Neural progenitor cell (in vitro differentiated cells): ENCODE measurements around the gene PTTG2. TPM values are rescaled to one million over a fixed set of nuclear protein-coding genes. Genes with fewer than 3 reads are reported as not detected.
"Not testable (repeated sequence)": the region's sequence is repeated elsewhere in the genome, so short reads cannot be mapped to it uniquely, and the experiment has no call there.

Source experiments
- DNase-seq: peaks from one replicate; pipeline ENCODE4 v3.0.0-alpha.2; 2016; ENCODE audit warnings: low spot score
- H2AFZ ChIP-seq: fragments of 200-600 bp; sonication (generic); replicated peaks from 2 replicates; pipeline ENCODE4 v1.6.1; 2016; ENCODE audit warnings: antibody characterized with exemption
- H3F3A ChIP-seq: fragments of 200-600 bp; sonication (generic); 2 replicates; pipeline ENCODE4 v1.6.1; 2016; ENCODE audit warnings: antibody characterized with exemption, low read depth
- H3K27ac ChIP-seq: fragments of 200-600 bp; sonication (generic); 2 replicates; pipeline ENCODE4 v1.5.1; 2016; ENCODE audit warnings: mild to moderate bottlenecking
- H3K27me3 ChIP-seq: fragments of 200-600 bp; sonication (generic); 2 replicates; pipeline ENCODE4 v1.6.1; 2016; ENCODE audit warnings: mild to moderate bottlenecking, moderate library complexity
- H3K36me3 ChIP-seq: fragments of 200-600 bp; sonication (generic); 2 replicates; pipeline ENCODE4 v1.5.1; 2016
- H3K4me1 ChIP-seq: fragments of 200-600 bp; sonication (generic); 2 replicates; pipeline ENCODE4 v1.6.1; 2016; ENCODE audit warnings: mixed run types
- H3K4me2 ChIP-seq: fragments of 200-600 bp; sonication (generic); 2 replicates; pipeline ENCODE4 v1.6.1; 2016
- H3K4me3 ChIP-seq: fragments of 200-600 bp; sonication (generic); 2 replicates; pipeline ENCODE4 v1.5.1; 2016
- H3K79me2 ChIP-seq: fragments of 200-600 bp; sonication (generic); 2 replicates; pipeline ENCODE4 v1.6.1; 2016; ENCODE audit warnings: low read depth
- H3K9ac ChIP-seq: fragments of 200-600 bp; sonication (generic); 2 replicates; pipeline ENCODE4 v1.6.1; 2016
- H3K9me3 ChIP-seq: fragments of 200-600 bp; sonication (generic); 2 replicates; pipeline ENCODE4 v1.5.1; 2016; ENCODE audit warnings: low read depth
- H4K20me1 ChIP-seq: fragments of 200-600 bp; sonication (generic); 2 replicates; pipeline ENCODE4 v1.6.1; 2016; ENCODE audit warnings: low read depth
- H3K27ac Mint-ChIP-seq: 3 replicates; pipeline ENCODE4 v1.8.0; 2021; ENCODE audit warnings: mixed read lengths
- H3K27me3 Mint-ChIP-seq: 2 replicates; pipeline ENCODE4 v1.8.0; 2022; ENCODE audit warnings: low read depth, mild to moderate bottlenecking, inconsistent platforms, moderate library complexity, mixed read lengths; ENCODE audit not compliant: insufficient read depth
- H3K36me3 Mint-ChIP-seq: 3 replicates; pipeline ENCODE4 v1.8.0; 2021; ENCODE audit warnings: mixed read lengths
- H3K4me1 Mint-ChIP-seq: 3 replicates; pipeline ENCODE4 v1.8.0; 2021; ENCODE audit warnings: mixed read lengths
- H3K4me3 Mint-ChIP-seq: 3 replicates; pipeline ENCODE4 v1.8.0; 2021; ENCODE audit warnings: mild to moderate bottlenecking, moderate library complexity, mixed read lengths
- H3K9me3 Mint-ChIP-seq: 3 replicates; pipeline ENCODE4 v1.8.0; 2020; ENCODE audit warnings: mixed read lengths
- EZH2 ChIP-seq: fragments of 200-600 bp; sonication (generic); IDR thresholded peaks from 2 replicates; pipeline ENCODE4 v1.6.1; 2017; ENCODE audit warnings: antibody characterized with exemption, mild to moderate bottlenecking, moderate library complexity
- EZH2phosphoT487 ChIP-seq: fragments of 200-600 bp; sonication (generic); IDR thresholded peaks from 2 replicates; pipeline ENCODE4 v1.6.1; 2017; ENCODE audit warnings: antibody characterized with exemption
- total RNA-seq: library from RNA; depleted of rRNA; stranded (reverse); fragments of >200 nt; gene quantifications from 2 replicates; pipeline ENCODE4 v1.2.3, GENCODE V29; 2015; ENCODE audit warnings: low replicate concordance
- TF ChIP-seq, protein P1 (sequence below): fragments of 200-600 bp; sonication (generic); IDR thresholded peaks from 2 replicates; pipeline ENCODE4 v1.5.1; 2017; ENCODE audit warnings: antibody characterized with exemption, mild to moderate bottlenecking

Gene PTTG2
- total RNA-seq, 1 donor from 2014 or later: not detected

GRCh38 chr4:37968747-37969146 lies 8.5 kb downstream of the PTTG2 start:
- Mint-ChIP-seq H3K36me3 (no peaks in the 10 kb centered on the region), H3K27ac (no peak overlapping the region), H3K27me3 (no peaks in the 10 kb centered on the region), H3K4me1 (no peaks in the 10 kb centered on the region), H3K4me3 (no peak overlapping the region), H3K9me3 (peaks cover 7% of the 10 kb centered on the region)
- no peak overlapping the region for H3K4me2 ChIP-seq
- no peaks in the 10 kb centered on the region for H3K27me3 ChIP-seq
- H3F3A ChIP-seq: no peaks in the 10 kb centered on the region
- TF ChIP-seq, protein P1, sequence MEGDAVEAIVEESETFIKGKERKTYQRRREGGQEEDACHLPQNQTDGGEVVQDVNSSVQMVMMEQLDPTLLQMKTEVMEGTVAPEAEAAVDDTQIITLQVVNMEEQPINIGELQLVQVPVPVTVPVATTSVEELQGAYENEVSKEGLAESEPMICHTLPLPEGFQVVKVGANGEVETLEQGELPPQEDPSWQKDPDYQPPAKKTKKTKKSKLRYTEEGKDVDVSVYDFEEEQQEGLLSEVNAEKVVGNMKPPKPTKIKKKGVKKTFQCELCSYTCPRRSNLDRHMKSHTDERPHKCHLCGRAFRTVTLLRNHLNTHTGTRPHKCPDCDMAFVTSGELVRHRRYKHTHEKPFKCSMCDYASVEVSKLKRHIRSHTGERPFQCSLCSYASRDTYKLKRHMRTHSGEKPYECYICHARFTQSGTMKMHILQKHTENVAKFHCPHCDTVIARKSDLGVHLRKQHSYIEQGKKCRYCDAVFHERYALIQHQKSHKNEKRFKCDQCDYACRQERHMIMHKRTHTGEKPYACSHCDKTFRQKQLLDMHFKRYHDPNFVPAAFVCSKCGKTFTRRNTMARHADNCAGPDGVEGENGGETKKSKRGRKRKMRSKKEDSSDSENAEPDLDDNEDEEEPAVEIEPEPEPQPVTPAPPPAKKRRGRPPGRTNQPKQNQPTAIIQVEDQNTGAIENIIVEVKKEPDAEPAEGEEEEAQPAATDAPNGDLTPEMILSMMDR: no peak
- TF ChIP-seq EZH2phosphoT487 (no peak), EZH2 (no peak)
- H3K9ac ChIP-seq: no peak overlapping the region
- H3K4me1 ChIP-seq: no peaks in the 10 kb centered on the region
- no peaks in the 10 kb centered on the region for H3K79me2 ChIP-seq
- H3K36me3 ChIP-seq: no peaks in the 10 kb centered on the region
- no peak overlapping the region for H3K27ac ChIP-seq
- H3K9me3 ChIP-seq: no peaks in the 10 kb centered on the region
- DNase-seq: no peak
- no peaks in the 10 kb centered on the region for H4K20me1 ChIP-seq
- no peak overlapping the region for H3K4me3 ChIP-seq
- H2AFZ ChIP-seq: no peak overlapping the region

GRCh38 chr4:37970702-37971101 lies 10.5 kb downstream of the PTTG2 start:
- no peak for DNase-seq
- H3K27me3 ChIP-seq: no peaks in the 10 kb centered on the region
- Mint-ChIP-seq H3K4me1 (no peaks in the 10 kb centered on the region), H3K36me3 (no peaks in the 10 kb centered on the region), H3K4me3 (no peak overlapping the region), H3K9me3 (peaks cover 7% of the 10 kb centered on the region), H3K27ac (no peak overlapping the region), H3K27me3 (no peaks in the 10 kb centered on the region)
- no peaks in the 10 kb centered on the region for H3F3A ChIP-seq
- H4K20me1 ChIP-seq: no peaks in the 10 kb centered on the region
- TF ChIP-seq EZH2phosphoT487 (no peak), EZH2 (no peak)
- H3K27ac ChIP-seq: no peak overlapping the region
- no peaks in the 10 kb centered on the region for H3K36me3 ChIP-seq
- no peaks in the 10 kb centered on the region for H3K79me2 ChIP-seq
- H3K9me3 ChIP-seq: no peaks in the 10 kb centered on the region
- H3K4me2 ChIP-seq: no peak overlapping the region
- H3K9ac ChIP-seq: no peak overlapping the region
- no peak overlapping the region for H2AFZ ChIP-seq
- H3K4me3 ChIP-seq: no peak overlapping the region
- H3K4me1 ChIP-seq: no peaks in the 10 kb centered on the region

- Histone ChIP-seq H3K27ac (no peak overlapping the region), H3K4me2 (no peak overlapping the region), H3K79me2 (no peaks in the 10 kb centered on the region), H4K20me1 (no peaks in the 10 kb centered on the region), H3K4me3 (no peak overlapping the region), H3K9me3 (no peaks in the 10 kb centered on the region), H2AFZ (no peak overlapping the region), H3K27me3 (no peaks in the 10 kb centered on the region), H3K36me3 (no peaks in the 10 kb centered on the region), H3K4me1 (peaks cover 3% of the 10 kb centered on the region), H3F3A (peaks cover 4% of the 10 kb centered on the region), H3K9ac (no peak overlapping the region)
- Mint-ChIP-seq H3K4me1 (peaks cover under 1% of the 10 kb centered on the region), H3K27me3 (no peaks in the 10 kb centered on the region), H3K9me3 (peaks cover 7% of the 10 kb centered on the region), H3K27ac (no peak overlapping the region), H3K4me3 (no peak overlapping the region), H3K36me3 (no peaks in the 10 kb centered on the region)
- TF ChIP-seq EZH2: no peak
- TF ChIP-seq EZH2phosphoT487: no peak
- TF ChIP-seq, protein P1: no peak
- DNase-seq: no peak
Observed at GRCh38 chr4:37971202-37971601, 11.0 kb downstream of the PTTG2 start.

DNA sequence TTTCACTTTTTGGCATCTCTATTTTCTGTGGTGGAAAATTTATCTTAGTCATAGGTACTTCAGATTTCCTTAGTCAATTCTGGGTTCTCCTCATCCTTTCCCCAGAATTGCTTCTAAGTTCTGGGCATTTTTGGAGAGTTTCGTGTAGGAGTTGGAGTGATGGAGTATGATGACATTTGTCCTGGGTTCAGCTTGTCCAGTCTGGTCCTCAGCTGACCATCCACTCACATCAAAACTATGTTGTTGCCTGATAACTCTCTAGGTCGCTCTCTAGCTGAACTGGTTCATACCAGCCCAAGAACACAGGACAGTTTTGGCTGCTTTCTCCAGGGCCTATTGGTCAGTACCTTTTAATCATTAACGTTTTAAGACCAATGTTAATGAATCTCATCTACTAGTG lies 13.2 kb downstream of the PTTG2 start:
- Histone ChIP-seq H3K27ac (no peak overlapping the region), H3K79me2 (peaks cover 8% of the 10 kb centered on the region), H2AFZ (no peak overlapping the region), H3F3A (peaks cover 24% of the 10 kb centered on the region), H3K4me3 (no peak overlapping the region), H3K9ac (no peak overlapping the region), H4K20me1 (peaks cover 6% of the 10 kb centered on the region), H3K27me3 (no peaks in the 10 kb centered on the region), H3K36me3 (no peaks in the 10 kb centered on the region), H3K4me2 (no peak overlapping the region), H3K4me1 (peaks cover 15% of the 10 kb centered on the region), H3K9me3 (no peaks in the 10 kb centered on the region)
- Mint-ChIP-seq H3K27ac (no peak overlapping the region), H3K4me3 (no peak overlapping the region), H3K4me1 (peaks cover 10% of the 10 kb centered on the region), H3K36me3 (no peaks in the 10 kb centered on the region), H3K27me3 (no peaks in the 10 kb centered on the region), H3K9me3 (peaks cover 7% of the 10 kb centered on the region)
- TF ChIP-seq EZH2: no peak
- DNase-seq: no peak

DNA sequence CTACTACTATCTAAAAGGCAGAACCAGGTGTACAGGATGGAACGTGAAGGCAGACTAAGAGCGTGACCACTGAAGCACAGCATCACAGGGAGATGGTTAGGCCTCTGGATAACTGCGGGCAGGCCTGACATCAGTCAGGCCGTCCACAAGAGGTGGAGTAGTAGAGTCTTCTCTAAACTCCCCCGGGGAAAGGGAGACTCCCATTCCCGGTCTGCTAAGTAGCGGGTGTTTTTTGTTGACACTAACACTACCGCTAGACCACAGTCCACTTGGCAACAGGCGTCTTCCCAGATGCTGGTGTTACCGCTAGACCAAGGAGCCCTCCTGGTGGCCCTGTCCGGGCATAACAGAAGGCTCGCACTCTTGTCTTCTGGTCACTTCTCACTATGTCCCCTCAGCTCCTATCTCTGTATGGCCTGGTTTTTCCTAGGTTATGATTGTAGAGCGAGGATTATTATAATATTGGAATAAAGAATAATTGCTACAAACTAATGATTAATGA lies 15.2 kb downstream of the PTTG2 start:
- not testable (repeated sequence) for DNase-seq, H3K9me3 Mint-ChIP-seq

More for the DNA sequence above, 15.2 kb downstream of the PTTG2 start:
- H3K27me3 ChIP-seq, H3K9ac ChIP-seq, H3K27me3 Mint-ChIP-seq, H3K4me3 Mint-ChIP-seq, H3K4me3 ChIP-seq, H3K4me2 ChIP-seq, H3K27ac ChIP-seq, H3K36me3 ChIP-seq, H3K9me3 ChIP-seq, H3K27ac Mint-ChIP-seq, H3K36me3 Mint-ChIP-seq, H2AFZ ChIP-seq: not testable (repeated sequence)
- Histone ChIP-seq H4K20me1 (peaks cover 13% of the 10 kb centered on the region), H3K79me2 (peaks cover 28% of the 10 kb centered on the region), H3F3A (peaks cover 24% of the 10 kb centered on the region), H3K4me1 (peaks cover 17% of the 10 kb centered on the region)
- peaks cover 12% of the 10 kb centered on the region for H3K4me1 Mint-ChIP-seq
